SK-N-SH (cell line): ENCODE measurements around the gene TIMELESS. TPM values are rescaled to one million over a fixed set of nuclear protein-coding genes. Genes with fewer than 3 reads are reported as not detected.
"Not testable (repeated sequence)": the region's sequence is repeated elsewhere in the genome, so short reads cannot be mapped to it uniquely, and the experiment has no call there.

Source experiments
- CTCF ChIA-PET: fragments of 300-600, 350-600 bp; formaldehyde crosslinking; extraction: SDS; loops from one replicate; lab custom pipeline; 2021; lab: Yijun Ruan, JAX
- POLR2A ChIA-PET: fragments of 350-600 bp; sonication (Branson Sonifier 250); formaldehyde crosslinking; extraction: SDS; loops from one replicate; lab custom pipeline; 2020; ENCODE audit warnings: antibody characterized with exemption, inconsistent platforms; lab: Yijun Ruan, JAX
- DNase-seq: peaks from one replicate; pipeline ENCODE4 v3.0.0; 2012
- H2AFZ ChIP-seq: fragments of 200-600 bp; sonication (generic); 2 replicates; pipeline ENCODE4 v1.8.1; 2016; ENCODE audit warnings: antibody characterized with exemption, mild to moderate bottlenecking, low read depth
- H3F3A ChIP-seq: fragments of 200-600 bp; sonication (generic); replicated peaks from 2 replicates; pipeline ENCODE3; 2016; ENCODE audit warnings: antibody characterized with exemption, mild to moderate bottlenecking; ENCODE audit not compliant: insufficient read depth
- H3K27ac ChIP-seq, 2 experiments: fragments of 200-500 bp in 1 of 2; fragments of 200-600 bp in 1 of 2; sonication (Bioruptor generic) in 1 of 2; sonication (generic), shearing (Covaris generic) in 1 of 2; 2 replicates each; pipeline versions ENCODE4 v1.5.1 to v1.6.1; 2014 to 2016; ENCODE audit warnings: low read depth in 2 of 2, inconsistent platforms in 1 of 2, low read length in 1 of 2, mild to moderate bottlenecking in 1 of 2, mixed read lengths in 1 of 2
- H3K27me3 ChIP-seq: fragments of 200-600 bp; sonication (generic), shearing (Covaris generic); 2 replicates; pipeline ENCODE4 v1.6.1; 2016; ENCODE audit warnings: mixed run types; ENCODE audit not compliant: insufficient read depth
- H3K36me3 ChIP-seq, 2 experiments: fragments of 200-500 bp in 1 of 2; fragments of 200-600 bp in 1 of 2; sonication (Bioruptor generic) in 1 of 2; sonication (generic) in 1 of 2; replicated peaks in 1 of 2; 2 replicates each; pipeline versions ENCODE3 to v1.5.1; 2014 to 2016; ENCODE audit warnings: low read length in 1 of 2, mild to moderate bottlenecking in 1 of 2; ENCODE audit not compliant: insufficient read depth in 2 of 2, control insufficient read depth in 1 of 2
- H3K4me1 ChIP-seq, 2 experiments: fragments of 200-500 bp in 1 of 2; fragments of 200-600 bp in 1 of 2; sonication (Bioruptor generic) in 1 of 2; sonication (generic), shearing (Covaris generic) in 1 of 2; 2 replicates each; pipeline versions ENCODE4 v1.5.1 to v1.6.1; 2014 to 2016; ENCODE audit warnings: low read depth in 1 of 2, low read length in 1 of 2, mixed run types in 1 of 2; ENCODE audit not compliant: insufficient read depth in 2 of 2, control insufficient read depth in 1 of 2
- H3K4me2 ChIP-seq: fragments of 200-600 bp; sonication (generic), shearing (Covaris generic); 2 replicates; pipeline ENCODE4 v1.6.1; 2017; ENCODE audit warnings: mixed run types
- H3K4me3 ChIP-seq, 2 experiments: fragments of 200-500 bp in 1 of 2; fragments of 200-600 bp in 1 of 2; sonication (Bioruptor generic) in 1 of 2; sonication (generic), shearing (Covaris generic) in 1 of 2; 2 replicates each; pipeline versions ENCODE4 v1.5.1 to v1.8.1; 2014 to 2016; ENCODE audit warnings: low read depth in 2 of 2, inconsistent platforms in 1 of 2, low read length in 1 of 2, mild to moderate bottlenecking in 1 of 2, mixed read lengths in 1 of 2, moderate library complexity in 1 of 2
- H3K79me2 ChIP-seq: fragments of 200-600 bp; sonication (generic); 2 replicates; pipeline ENCODE4 v1.8.1; 2017; ENCODE audit warnings: mild to moderate bottlenecking; ENCODE audit not compliant: insufficient read depth
- H3K9ac ChIP-seq: fragments of 200-600 bp; sonication (generic); 2 replicates; pipeline ENCODE4 v1.6.1; 2017; ENCODE audit warnings: mixed run types
- H3K9me2 ChIP-seq: fragments of 200-600 bp; sonication (generic); 2 replicates; pipeline ENCODE4 v1.6.1; 2017; ENCODE audit warnings: mixed run types
- H3K9me3 ChIP-seq: fragments of 200-600 bp; sonication (generic); 2 replicates; pipeline ENCODE4 v1.6.1; 2017; ENCODE audit warnings: mixed run types, mild to moderate bottlenecking, moderate library complexity
- H4K20me1 ChIP-seq: fragments of 200-600 bp; sonication (generic); 2 replicates; pipeline ENCODE4 v1.6.1; 2017; ENCODE audit warnings: mild to moderate bottlenecking, mixed run types; ENCODE audit not compliant: insufficient read depth
- RAD21 ChIP-seq: IDR thresholded peaks from 2 replicates; pipeline ENCODE4 v1.6.1; 2012; ENCODE audit warnings: mild to moderate bottlenecking, low read length
- WGBS: methylation state at CpG from one replicate; pipeline ENCODE4 v1.1.6; 2017; ENCODE audit warnings: low lambda C conversion rate; 5-methylcytosine and 5-hydroxymethylcytosine counted together
- polyA plus RNA-seq, 3 experiments: library from polyadenylated mRNA; depleted of rRNA; stranded (reverse); fragments of >200 nt; gene quantifications; 2 replicates each; pipeline ENCODE4 v1.2.3, GENCODE V29; 2012

Gene TIMELESS
- polyA plus RNA-seq, 1 of the 3 experiments (the other 2 are of a cell fraction), result 5.4 TPM

DNA sequence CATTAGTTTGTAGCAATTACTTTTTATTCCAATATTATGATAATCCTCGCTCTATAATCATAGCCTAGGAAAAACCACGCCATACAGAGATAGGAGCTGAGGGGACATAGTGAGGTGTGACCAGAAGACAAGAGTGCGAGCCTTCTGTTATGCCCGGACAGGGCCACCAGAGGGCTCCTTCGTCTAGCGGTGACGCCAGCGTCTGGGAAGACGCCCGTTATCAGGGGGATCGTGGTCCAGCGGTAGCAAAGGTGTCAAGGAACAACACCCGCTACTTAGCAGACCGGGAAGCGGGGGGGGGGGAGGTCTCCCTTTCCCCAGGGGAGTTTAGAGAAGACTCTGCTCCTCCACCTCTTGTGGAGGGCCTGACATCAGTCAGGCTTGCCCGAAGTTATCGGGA, 47.5 kb upstream of the TIMELESS start:
- 22% methylated on average over 6 of the region's 17 CpGs for WGBS
- DNase-seq, H3K9me3 ChIP-seq: not testable (repeated sequence)
- TF ChIP-seq RAD21, result peak; percentile 20
- TF ChIP-seq, all 33 proteins: peak for 1; not testable (repeated sequence) for 32
- POLR2A ChIA-PET, H3K9ac ChIP-seq, H3K9me2 ChIP-seq, H3K4me1 ChIP-seq, H4K20me1 ChIP-seq, H3K36me3 ChIP-seq, H3K27ac ChIP-seq, H3K27me3 ChIP-seq, H3K4me3 ChIP-seq, H3F3A ChIP-seq, H2AFZ ChIP-seq, H3K4me2 ChIP-seq, H3K79me2 ChIP-seq: not testable (repeated sequence)
- CTCF ChIA-PET, result interaction anchor here (0.9 to 1.4 kb wide), 3 partner anchors 11 to 274 kb away, joined by 3 to 11 read pairs (median 3); no protein-coding TSS in a partner anchor

DNA sequence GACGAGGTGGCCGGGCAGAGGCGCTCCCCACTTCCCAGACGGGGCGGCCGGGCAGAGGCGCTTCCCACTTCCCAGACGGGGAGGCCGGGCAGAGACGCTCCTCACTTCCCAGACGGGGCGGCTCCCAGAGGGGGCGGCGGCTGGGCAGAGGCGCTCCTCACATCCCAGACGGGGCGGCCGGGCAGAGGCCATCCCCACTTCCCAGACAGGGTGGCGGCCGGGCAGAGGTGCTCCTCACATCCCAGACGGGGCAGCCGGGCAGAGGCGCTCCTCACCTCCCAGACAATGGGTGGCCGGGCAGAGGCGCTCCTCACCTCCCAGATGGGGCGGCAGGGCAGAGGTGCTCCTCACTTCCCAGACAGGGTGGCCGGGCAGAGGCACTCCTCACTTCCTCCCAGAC, 45.3 kb upstream of the TIMELESS start:
- H3F3A ChIP-seq, H2AFZ ChIP-seq, H3K27ac ChIP-seq, H3K4me2 ChIP-seq, H4K20me1 ChIP-seq, H3K9ac ChIP-seq, H3K9me2 ChIP-seq, H3K9me3 ChIP-seq, H3K79me2 ChIP-seq, H3K36me3 ChIP-seq, H3K4me1 ChIP-seq, POLR2A ChIA-PET, DNase-seq, H3K4me3 ChIP-seq, CTCF ChIA-PET: not testable (repeated sequence)
- WGBS, result no CpG with 5 or more reads among the region's 27 CpGs
- H3K27me3 ChIP-seq, result peaks cover 15% of the 10 kb centered on the region; the same call in 1 of the 2 replicates

DNA sequence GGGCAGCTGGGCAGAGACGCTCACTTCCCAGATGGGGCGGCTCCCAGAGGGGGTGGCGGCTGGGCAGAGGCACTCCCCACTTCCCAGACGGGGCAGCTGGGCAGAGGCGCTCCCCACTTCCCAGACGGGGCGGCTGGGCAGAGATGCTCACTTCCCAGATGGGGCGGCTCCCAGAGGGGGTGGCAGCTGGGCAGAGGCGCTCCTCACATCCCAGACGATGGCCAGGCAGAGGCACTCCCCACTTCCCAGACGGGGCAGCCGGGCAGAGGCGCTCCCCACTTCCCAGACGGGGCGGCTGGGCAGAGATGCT, 44.8 kb upstream of the TIMELESS start:
- H3K9me3 ChIP-seq, CTCF ChIA-PET, H3K4me2 ChIP-seq, H3K36me3 ChIP-seq, H4K20me1 ChIP-seq, DNase-seq, H2AFZ ChIP-seq, H3F3A ChIP-seq, H3K9ac ChIP-seq, POLR2A ChIA-PET, H3K79me2 ChIP-seq, H3K4me3 ChIP-seq, H3K9me2 ChIP-seq, H3K4me1 ChIP-seq, H3K27ac ChIP-seq: not testable (repeated sequence)
- peaks cover 16% of the 10 kb centered on the region; the same call in 1 of the 2 replicates for H3K27me3 ChIP-seq
- 81% methylated on average over 7 of the region's 15 CpGs for WGBS

DNA sequence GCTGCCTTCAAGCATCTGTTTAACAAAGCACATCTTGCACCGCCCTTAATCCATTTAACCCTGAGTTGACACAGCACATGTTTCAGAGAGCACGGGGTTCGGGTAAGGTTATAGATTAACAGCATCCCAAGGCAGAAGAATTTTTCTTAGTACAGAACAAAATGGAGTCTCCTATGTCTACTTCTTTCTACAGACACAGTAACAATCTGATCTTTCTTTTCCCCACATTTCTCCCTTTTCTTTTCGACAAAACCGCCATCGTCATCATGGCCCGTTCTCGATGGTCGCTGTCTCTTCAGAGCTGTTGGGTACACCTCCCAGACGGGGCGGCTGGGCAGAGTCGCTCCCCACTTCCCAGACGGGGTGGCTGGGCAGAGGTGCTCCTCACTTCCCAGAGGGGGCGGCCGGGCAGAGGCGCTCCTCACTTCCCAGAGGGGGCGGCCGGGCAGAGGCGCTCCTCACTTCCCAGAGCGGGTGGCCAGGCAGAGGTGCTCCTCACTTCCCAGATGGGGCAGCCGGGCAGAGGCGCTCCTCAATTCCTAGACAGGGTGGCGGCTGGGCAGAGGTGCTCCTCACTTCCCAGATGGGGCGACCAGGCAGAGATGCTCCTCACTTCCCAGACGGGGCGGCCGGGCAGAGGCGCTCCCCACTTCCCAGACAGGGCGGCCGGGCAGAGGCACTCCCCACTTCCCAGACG, 44.3 kb upstream of the TIMELESS start:
- H3K9ac ChIP-seq, H3K4me3 ChIP-seq, H2AFZ ChIP-seq, H3K36me3 ChIP-seq, H3K9me2 ChIP-seq, H3K4me1 ChIP-seq, H3K4me2 ChIP-seq, H3F3A ChIP-seq, H3K9me3 ChIP-seq, DNase-seq, H3K79me2 ChIP-seq, H4K20me1 ChIP-seq, POLR2A ChIA-PET, CTCF ChIA-PET, H3K27ac ChIP-seq: not testable (repeated sequence)
- WGBS, result 65% methylated on average over 13 of the region's 31 CpGs
- H3K27me3 ChIP-seq, result peaks cover 16% of the 10 kb centered on the region; the same call in 1 of the 2 replicates
